Measurements from ENCODE around the gene LRP2. TPM values are rescaled to one million over a fixed set of nuclear protein-coding genes. Genes with fewer than 3 reads are reported as not detected.
"Not testable (repeated sequence)": the region's sequence is repeated elsewhere in the genome, so short reads cannot be mapped to it uniquely, and the experiment has no call there.

Gene LRP2
- total RNA-seq, 1 donor from 2014 or later, result 0.20 TPM

- DNase-seq (ENCODE audit: low read depth), result no peak
These were observed 187.2 kb downstream of the LRP2 start for GRCh38 chr2:169175112-169175511.

DNA sequence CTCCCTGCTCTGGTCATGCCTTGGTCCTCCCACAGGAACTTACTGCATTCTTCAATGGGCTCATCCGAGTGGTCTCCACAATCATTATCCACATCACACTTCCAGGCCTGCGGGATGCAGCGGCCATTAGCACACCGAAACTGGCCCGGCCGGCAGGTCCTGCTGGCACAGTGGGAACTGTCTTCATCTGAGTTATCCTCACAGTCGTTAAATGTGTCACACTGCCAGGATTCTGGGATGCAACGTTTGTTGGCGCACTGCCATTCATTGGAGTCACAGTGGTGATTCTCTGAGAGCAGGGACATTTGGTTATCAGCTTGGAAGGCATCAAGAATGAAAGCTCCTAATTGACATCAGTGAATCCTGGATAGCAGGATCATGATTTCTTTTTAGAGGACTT, 188.5 kb downstream of the LRP2 start:
- no peak for DNase-seq (ENCODE audit: low read depth)

- DNase-seq (ENCODE audit: low read depth), result no peak
These were observed 189.4 kb downstream of the LRP2 start for GRCh38 chr2:169172914-169173313.

- no peak for DNase-seq (ENCODE audit: low read depth)
These were observed 190.1 kb downstream of the LRP2 start for GRCh38 chr2:169172151-169172735.

DNA sequence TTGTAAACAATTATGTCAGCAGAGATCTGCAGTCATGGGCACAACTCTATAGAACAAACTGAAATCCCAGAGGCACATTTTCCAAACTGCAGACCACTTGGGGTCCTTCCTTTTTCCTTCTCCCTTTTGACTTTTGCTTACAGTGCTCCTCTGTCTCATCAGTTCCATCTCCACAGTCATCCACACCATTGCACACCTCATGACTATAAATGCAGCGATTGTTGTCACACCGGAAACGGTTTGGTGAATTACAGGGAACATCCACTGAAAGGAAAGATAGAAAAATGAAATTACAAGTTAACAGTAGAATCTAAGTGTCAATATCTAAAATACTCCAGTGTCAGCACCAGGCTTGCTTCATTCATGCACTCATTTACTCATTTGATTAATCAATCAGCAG, 196.5 kb downstream of the LRP2 start:
- no peak for DNase-seq (ENCODE audit: low read depth)

DNA sequence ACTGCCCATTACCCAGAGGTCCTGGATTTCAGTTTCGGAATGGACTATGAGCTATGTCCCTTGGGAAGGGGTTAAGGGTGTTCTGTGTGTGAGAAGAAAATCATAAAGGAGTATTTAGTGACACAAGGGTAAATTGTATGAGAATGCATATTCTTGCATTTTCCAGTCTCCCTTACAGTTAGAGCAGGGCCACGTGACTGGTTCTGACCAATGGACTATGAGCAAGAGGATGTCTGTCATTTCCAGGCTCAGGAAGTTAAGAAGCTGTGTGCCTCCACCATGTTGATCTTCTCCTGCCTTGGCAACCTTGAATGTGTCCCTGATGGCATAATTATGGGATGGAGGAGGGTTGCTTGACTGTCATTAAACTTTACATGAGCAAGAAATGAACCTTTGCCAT, 198.0 kb downstream of the LRP2 start:
- DNase-seq (ENCODE audit: low read depth), result no peak

DNA sequence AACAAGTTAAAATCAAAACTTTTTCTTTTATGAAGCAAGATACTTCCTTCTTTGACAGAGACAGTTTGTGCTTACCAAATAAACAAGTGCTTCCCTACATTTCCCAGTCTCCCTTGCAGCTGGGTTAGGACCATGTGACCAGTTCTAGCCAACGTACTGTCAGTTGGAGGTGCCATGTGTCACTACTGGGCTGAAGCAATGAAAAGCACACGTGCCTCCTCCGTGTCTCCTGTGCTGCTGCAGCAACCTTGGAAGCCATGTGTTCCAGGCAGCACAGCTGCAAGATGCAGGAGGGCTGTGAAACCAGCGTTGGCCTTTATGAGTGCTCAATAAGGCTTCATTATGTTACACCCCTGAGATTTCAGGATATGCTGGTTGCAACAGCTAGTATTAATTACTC, 199.7 kb downstream of the LRP2 start:
- DNase-seq (ENCODE audit: low read depth), result no peak

- DNase-seq (ENCODE audit: low read depth), result peak; percentile 6
These were observed 201.3 kb downstream of the LRP2 start for GRCh38 chr2:169160926-169161481.

DNA sequence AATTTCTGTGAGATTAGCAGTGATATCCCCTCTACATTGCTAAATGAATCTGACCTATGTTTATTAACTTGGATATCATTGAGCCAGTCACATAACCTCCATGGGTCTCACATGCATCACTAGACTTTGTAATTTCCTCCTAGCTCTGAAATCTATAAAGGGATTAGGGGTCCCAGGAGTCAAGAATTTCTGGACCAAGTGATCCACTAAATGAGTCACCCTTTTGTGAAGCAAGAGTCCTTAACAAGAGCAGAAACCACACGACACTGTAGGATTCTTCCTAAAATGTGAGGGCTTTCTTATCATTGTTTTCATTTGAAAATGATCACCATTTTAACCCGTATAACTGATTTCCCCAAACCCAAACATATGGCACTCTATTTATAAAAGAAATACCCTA, 202.6 kb downstream of the LRP2 start:
- peak; percentile 46 for DNase-seq (ENCODE audit: low read depth)

- no peak for DNase-seq (ENCODE audit: low read depth)
These were observed 203.5 kb downstream of the LRP2 start for GRCh38 chr2:169158874-169159273.

- DNase-seq (ENCODE audit: low read depth), result no peak
These were observed 216.1 kb downstream of the LRP2 start for GRCh38 chr2:169146220-169146619.

- DNase-seq (ENCODE audit: low read depth), result no peak
These were observed 218.3 kb downstream of the LRP2 start for GRCh38 chr2:169143998-169144397.

GRCh38 chr2:169141713-169142352, 220.5 kb downstream of the LRP2 start:
- peak; percentile 44 for DNase-seq (ENCODE audit: low read depth)

- no peak for DNase-seq (ENCODE audit: low read depth)
These were observed 222.2 kb downstream of the LRP2 start for GRCh38 chr2:169139993-169140767.

DNA sequence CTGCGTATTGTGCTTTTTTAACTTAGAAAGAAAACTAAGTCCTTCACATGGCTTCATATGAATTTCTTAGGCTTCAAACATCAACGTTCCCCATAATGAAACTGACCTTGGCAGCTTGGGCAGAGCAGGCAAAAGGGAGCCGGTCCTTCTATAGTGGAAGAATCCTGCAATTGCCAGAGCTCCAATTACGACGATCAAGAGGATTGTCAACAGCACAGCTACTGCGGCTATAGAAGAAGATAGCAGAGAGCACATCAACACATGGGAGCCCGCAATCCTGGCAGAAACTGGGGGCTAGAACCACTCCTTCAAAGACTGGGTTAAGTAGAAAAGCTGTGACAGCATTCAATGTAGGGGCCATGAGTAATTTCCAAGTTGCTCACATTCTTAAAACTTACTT, 223.2 kb downstream of the LRP2 start:
- no peak for DNase-seq (ENCODE audit: low read depth)

- DNase-seq (ENCODE audit: low read depth), result no peak
These were observed 224.4 kb downstream of the LRP2 start for GRCh38 chr2:169137924-169138323.

DNA sequence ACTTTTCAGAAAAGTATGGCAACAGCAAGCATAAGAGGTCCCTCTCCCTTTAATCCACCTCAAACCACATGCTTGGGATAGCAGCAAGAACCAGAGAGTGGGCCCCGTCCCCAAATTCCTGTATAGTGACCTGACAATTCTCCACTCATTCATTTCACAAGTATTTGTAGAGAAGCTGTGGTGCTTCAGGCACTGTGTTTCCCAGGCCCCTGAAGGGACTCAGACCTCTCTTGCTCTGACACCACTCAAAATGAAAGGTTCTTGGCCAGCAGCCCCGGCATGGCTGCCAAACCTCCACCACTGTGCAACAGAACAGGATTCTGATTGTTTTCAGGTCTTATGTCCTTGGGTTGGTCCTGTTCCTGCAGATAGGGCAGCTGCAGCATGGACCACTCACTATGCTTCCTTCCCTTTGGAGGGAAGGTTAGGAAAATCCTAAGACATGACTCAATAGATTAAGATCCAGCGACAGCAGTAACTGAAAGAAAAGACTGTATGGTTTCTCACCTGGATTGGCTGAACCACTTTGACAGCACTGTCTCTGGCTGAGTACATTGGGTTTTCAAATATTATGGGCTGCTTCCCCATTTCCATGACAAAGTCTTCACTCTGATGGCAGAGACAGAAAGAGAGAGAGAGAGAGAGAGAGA, 225.3 kb downstream of the LRP2 start:
- no peak for DNase-seq (ENCODE audit: low read depth)

- DNase-seq (ENCODE audit: low read depth), result not testable (repeated sequence)
These were observed 225.9 kb downstream of the LRP2 start for GRCh38 chr2:169136428-169136827.

DNA sequence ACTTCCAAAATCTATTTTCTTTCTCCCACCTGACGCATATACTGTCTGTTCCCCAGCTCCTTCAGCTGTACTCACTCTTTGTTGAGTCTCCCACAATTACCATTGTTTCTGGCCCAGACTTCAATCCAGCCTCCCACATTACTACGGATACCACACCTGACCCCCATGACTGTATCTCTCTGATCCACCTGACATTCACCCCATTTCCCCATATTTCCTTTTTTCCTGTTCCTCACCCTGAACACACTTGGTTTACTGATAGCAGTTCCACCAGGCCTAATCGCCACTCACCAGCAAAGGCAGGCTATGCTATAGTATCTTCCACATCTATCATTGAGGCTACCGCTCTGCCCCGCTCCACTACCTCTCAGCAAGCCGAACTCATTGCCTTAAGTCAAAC, 228.1 kb downstream of the LRP2 start:
- not testable (repeated sequence) for DNase-seq (ENCODE audit: low read depth)

DNA sequence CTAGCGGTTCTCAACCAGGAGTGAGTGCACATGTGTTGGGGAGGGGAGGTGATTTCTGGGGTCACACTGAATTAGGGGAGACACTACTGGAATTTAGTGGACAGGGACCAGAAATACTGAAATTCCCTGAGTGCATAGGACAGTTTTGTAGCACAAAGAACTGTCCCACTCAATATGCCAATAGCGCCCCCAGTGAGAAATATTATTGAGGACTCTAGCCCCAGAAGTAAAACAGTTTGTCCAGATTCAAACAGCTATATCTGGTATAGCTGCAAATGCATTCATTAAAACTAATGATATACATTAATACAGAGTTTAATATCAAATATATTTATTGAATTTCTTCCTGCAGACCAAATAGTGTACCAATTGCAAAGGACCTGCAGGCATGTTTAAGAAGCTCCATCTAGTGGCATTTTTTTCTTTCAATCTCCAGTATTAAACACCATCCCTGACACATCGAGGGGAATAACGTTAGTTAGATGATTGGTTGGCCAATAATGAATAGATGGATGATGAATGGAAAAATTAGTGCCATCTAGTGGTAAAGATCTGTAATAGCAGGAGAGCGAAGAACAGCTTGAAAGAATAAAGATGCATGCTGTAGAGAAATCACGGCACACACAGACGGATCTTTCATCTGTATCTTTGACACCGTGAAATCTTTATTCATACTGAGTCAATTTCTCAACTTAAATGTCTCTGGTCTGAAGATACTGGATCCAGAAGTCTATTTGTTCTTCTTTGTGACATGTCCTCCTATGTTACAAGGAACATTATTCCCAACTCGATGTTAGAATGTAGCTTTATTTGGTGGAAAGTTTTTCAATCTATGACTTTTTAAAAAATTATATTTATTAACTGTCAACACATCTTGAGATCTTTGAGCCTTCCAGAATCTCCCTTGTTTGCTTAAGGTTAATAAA, 230.5 kb downstream of the LRP2 start:
- peak; percentile 69 for DNase-seq (ENCODE audit: low read depth)

GRCh38 chr2:169129703-169130243, 232.6 kb downstream of the LRP2 start:
- DNase-seq (ENCODE audit: low read depth), result no peak
